ENCODE measurements around the gene PBX4.

DNA sequence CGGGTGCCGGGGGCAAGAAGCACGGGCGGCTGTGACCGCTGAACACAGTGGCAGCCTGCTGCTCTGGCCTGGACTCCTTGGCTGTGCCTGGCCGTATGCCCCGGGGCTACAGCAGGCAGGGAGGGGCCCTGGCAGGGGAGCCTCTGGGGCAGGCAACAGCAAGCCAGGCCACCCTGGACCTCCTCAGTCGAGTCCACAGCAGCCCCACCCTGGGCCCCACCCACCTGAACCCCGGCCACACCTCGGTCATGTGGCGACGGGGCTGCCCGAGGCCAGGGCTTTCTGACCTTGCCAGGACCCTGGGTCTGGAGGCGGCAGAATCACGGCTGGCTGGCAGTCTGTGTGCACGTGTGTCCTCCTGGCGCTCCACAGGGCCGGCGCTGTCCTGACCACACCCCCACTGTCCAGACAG is 71.7 kb downstream of the PBX4 start:
- TF ChIP-seq, protein P1, sequence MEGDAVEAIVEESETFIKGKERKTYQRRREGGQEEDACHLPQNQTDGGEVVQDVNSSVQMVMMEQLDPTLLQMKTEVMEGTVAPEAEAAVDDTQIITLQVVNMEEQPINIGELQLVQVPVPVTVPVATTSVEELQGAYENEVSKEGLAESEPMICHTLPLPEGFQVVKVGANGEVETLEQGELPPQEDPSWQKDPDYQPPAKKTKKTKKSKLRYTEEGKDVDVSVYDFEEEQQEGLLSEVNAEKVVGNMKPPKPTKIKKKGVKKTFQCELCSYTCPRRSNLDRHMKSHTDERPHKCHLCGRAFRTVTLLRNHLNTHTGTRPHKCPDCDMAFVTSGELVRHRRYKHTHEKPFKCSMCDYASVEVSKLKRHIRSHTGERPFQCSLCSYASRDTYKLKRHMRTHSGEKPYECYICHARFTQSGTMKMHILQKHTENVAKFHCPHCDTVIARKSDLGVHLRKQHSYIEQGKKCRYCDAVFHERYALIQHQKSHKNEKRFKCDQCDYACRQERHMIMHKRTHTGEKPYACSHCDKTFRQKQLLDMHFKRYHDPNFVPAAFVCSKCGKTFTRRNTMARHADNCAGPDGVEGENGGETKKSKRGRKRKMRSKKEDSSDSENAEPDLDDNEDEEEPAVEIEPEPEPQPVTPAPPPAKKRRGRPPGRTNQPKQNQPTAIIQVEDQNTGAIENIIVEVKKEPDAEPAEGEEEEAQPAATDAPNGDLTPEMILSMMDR (IDR thresholded peaks at IDR 0.05) = no peak
- no peak for TF ChIP-seq POLR2A (IDR thresholded peaks at IDR 0.05)

Data from adrenal gland (tissue), 5 donors.